GM23248 (cell line): ENCODE measurements around the gene STUM. TPM values are rescaled to one million over a fixed set of nuclear protein-coding genes. Genes with fewer than 3 reads are reported as not detected.
A peak's percentile ranks its signal among the peaks of the same experiment; 100 is the strongest.
"Not testable (repeated sequence)": the region's sequence is repeated elsewhere in the genome, so short reads cannot be mapped to it uniquely, and the experiment has no call there.

ENCODE experiments used
- DNase-seq: peaks from one replicate; pipeline ENCODE4 v3.0.0-alpha.2; 2015
- H2AFZ ChIP-seq: fragments of 200-600 bp; sonication (generic); 2 replicates; pipeline ENCODE4 v1.6.1; 2016; ENCODE audit warnings: antibody characterized with exemption
- H3F3A ChIP-seq: fragments of 200-600 bp; sonication (generic); 2 replicates; pipeline ENCODE4 v1.6.1; 2016; ENCODE audit warnings: mild to moderate bottlenecking, antibody characterized with exemption, mixed run types; ENCODE audit not compliant: insufficient read depth
- H3K27ac ChIP-seq: fragments of 200-600 bp; sonication (generic); 2 replicates; pipeline ENCODE4 v1.5.1; 2016; ENCODE audit warnings: mild to moderate bottlenecking
- H3K27me3 ChIP-seq: fragments of 200-600 bp; sonication (generic); replicated peaks from 2 replicates; pipeline ENCODE4 v1.6.1; 2016; ENCODE audit warnings: mild to moderate bottlenecking; ENCODE audit not compliant: insufficient read depth
- H3K36me3 ChIP-seq: fragments of 200-600 bp; sonication (generic); 2 replicates; pipeline ENCODE4 v1.6.1; 2016; ENCODE audit warnings: low read depth, mild to moderate bottlenecking
- H3K4me1 ChIP-seq: fragments of 200-600 bp; sonication (generic); 2 replicates; pipeline ENCODE4 v1.6.1; 2016; ENCODE audit warnings: mild to moderate bottlenecking; ENCODE audit not compliant: insufficient read depth
- H3K4me2 ChIP-seq: fragments of 200-600 bp; sonication (generic); one replicate; pipeline ENCODE4 v1.6.1; 2016; ENCODE audit warnings: mild to moderate bottlenecking; ENCODE audit not compliant: unreplicated experiment
- H3K4me3 ChIP-seq: fragments of 200-600 bp; sonication (generic); 2 replicates; pipeline ENCODE4 v1.5.1; 2016; ENCODE audit warnings: mild to moderate bottlenecking
- H3K79me2 ChIP-seq: fragments of 200-600 bp; sonication (generic); 2 replicates; pipeline ENCODE4 v1.6.1; 2016; ENCODE audit warnings: mild to moderate bottlenecking; ENCODE audit not compliant: insufficient read depth
- H3K9ac ChIP-seq: fragments of 200-600 bp; sonication (generic); 2 replicates; pipeline ENCODE4 v1.6.1; 2016; ENCODE audit warnings: mild to moderate bottlenecking
- H3K9me2 ChIP-seq: fragments of 200-600 bp; sonication (generic); 2 replicates; pipeline ENCODE4 v1.6.1; 2016; ENCODE audit warnings: mixed run types, mild to moderate bottlenecking, moderate library complexity; ENCODE audit not compliant: insufficient read depth
- H3K9me3 ChIP-seq: fragments of 200-600 bp; sonication (generic); one replicate; pipeline ENCODE4 v1.6.1; 2017; ENCODE audit warnings: low read depth
- H4K20me1 ChIP-seq: fragments of 200-600 bp; sonication (generic); 2 replicates; pipeline ENCODE4 v1.6.0; 2016; ENCODE audit not compliant: insufficient read depth
- EZH2 ChIP-seq: fragments of 200-600 bp; sonication (generic); IDR thresholded peaks from 2 replicates; pipeline ENCODE4 v1.6.1; 2018; ENCODE audit warnings: antibody characterized with exemption, mild to moderate bottlenecking; ENCODE audit not compliant: insufficient read depth, poor library complexity, severe bottlenecking
- EZH2phosphoT487 ChIP-seq: fragments of 200-600 bp; sonication (generic); IDR thresholded peaks from 2 replicates; pipeline ENCODE4 v1.6.1; 2018; ENCODE audit warnings: antibody characterized with exemption, moderate library complexity, mild to moderate bottlenecking, low read depth; ENCODE audit not compliant: insufficient read depth
- WGBS, 2 experiments: methylation state at CpG; one replicate each; pipeline ENCODE4 v1.1.6; 2015 to 2017; ENCODE audit warnings: low lambda C conversion rate in 2 of 2, low coverage in 1 of 2; ENCODE audit errors: missing lambda C conversion rate in 2 of 2; 5-methylcytosine and 5-hydroxymethylcytosine counted together
- in situ Hi-C: fragments of 300-500 bp; cut with MboI; formaldehyde crosslinking; loops from 2 replicates; pipeline ENCODE4 v1.15.0; 2020
- polyA plus RNA-seq: library from polyadenylated mRNA; unstranded; fragments of >200 nt; fragmentation: Nextera tagmentation; extraction: Ambion mirVana; gene quantifications from 2 replicates; pipeline ENCODE4 v1.2.1, GENCODE V29; 2016
- total RNA-seq: library from RNA; depleted of rRNA; stranded (reverse); fragments of >200 nt; shearing (Covaris generic); gene quantifications from 2 replicates; pipeline ENCODE4 v1.2.3, GENCODE V29; 2014; rRNA removed

The STUM gene, protein sequence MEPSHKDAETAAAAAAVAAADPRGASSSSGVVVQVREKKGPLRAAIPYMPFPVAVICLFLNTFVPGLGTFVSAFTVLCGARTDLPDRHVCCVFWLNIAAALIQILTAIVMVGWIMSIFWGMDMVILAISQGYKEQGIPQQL
- total RNA-seq, result under 0.01 TPM in 1 of 2 replicates, not detected in the other
- not detected in 2 replicates for polyA plus RNA-seq

DNA sequence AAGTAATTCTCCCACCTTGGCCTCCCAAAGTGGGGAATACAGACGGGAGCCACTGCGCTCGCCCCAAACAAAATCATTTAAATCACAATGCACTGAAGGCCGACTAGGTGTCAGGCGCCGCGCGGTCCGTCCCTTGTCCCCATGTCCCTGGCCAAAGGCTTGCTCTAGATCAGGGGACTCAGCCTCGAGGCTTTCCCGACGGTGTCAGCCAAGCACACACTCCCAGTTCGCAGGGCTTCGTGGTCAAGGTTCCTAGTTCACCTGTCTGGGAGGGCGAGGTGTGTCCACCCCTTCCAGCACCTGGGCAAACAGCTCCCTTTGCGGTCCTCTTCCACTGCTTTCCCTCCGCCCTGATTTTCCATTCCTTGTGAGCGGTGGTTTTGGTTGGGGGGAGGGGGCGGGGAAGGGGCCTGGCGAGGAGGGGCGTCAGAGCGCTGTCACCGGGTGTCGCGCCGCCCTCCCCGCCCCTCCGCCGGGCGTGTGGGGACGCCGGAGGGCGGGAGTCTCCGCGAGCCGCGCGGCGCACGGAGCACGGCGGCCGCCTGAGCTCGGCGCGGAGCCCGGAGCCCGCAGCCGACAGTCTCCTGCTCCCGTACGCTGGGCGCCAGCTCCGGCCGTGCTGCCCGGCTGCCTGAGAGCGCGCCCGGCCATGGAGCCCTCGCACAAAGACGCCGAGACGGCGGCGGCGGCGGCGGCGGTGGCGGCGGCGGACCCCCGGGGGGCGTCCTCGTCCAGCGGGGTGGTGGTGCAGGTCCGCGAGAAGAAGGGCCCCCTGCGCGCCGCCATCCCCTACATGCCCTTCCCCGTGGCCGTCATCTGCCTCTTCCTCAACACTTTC is at the start of gene STUM:
Gene STUM (plus strand): TSS at position 509 of the 838 bp plus-strand sequence. CDS start 141 bp downstream, at position 650.
- Histone ChIP-seq H3K4me1 (no peaks in the 10 kb centered on the region), H4K20me1 (no peaks in the 10 kb centered on the region), H3K79me2 (no peaks in the 10 kb centered on the region), H3K4me3 (peak within 1 kb of the TSS; percentile 54), H3K27ac (no peak within 1 kb of the TSS), H3F3A (no peaks in the 10 kb centered on the region), H3K9me3 (no peaks in the 10 kb centered on the region), H3K9me2 (no peaks in the 10 kb centered on the region), H3K27me3 (peaks cover 68% of the 10 kb centered on the region), H3K9ac (no peak within 1 kb of the TSS), H3K4me2 (peak within 1 kb of the TSS; percentile 30), H3K36me3 (no peaks in the 10 kb centered on the region), H2AFZ (no peak within 1 kb of the TSS; the same call in 1 of the 2 replicates)
- 4 to 6% methylated on average over 15 to 57 of the region's 82 CpGs for WGBS, 2 experiments
- TF ChIP-seq EZH2phosphoT487 (no peak), EZH2 (peak; percentile 93)
- peak; percentile 72 for DNase-seq
- in situ Hi-C loops, result no loop called here

DNA sequence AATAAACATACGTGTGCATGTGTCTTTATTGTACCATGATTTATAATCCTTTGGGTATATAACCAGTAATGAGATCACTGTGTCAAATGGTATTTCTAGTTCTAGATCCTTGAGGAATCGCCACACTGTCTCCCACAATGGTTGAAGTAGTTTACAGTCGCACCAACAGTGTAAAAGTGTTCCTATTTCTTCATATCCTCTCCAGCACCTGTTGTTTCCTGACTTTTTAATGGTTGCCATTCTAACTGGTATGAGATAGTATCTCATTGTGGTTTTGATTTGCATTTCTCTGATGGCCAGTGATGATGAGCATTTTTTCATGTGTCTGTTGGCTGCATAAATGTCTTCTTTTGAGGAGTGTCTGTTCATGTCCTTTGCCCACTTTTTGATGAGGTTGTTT is 48.9 kb upstream of the STUM start:
- H3K9me2 ChIP-seq, in situ Hi-C loops, H3K79me2 ChIP-seq, DNase-seq, H3K4me1 ChIP-seq, H3K36me3 ChIP-seq, H4K20me1 ChIP-seq, H3K4me3 ChIP-seq, H3K4me2 ChIP-seq, H3K9me3 ChIP-seq, H3F3A ChIP-seq, H3K27ac ChIP-seq, H3K27me3 ChIP-seq, H3K9ac ChIP-seq, H2AFZ ChIP-seq: not testable (repeated sequence)
- 57 to 68% methylated on average over 3 of the region's 3 CpGs for WGBS, 2 experiments

DNA sequence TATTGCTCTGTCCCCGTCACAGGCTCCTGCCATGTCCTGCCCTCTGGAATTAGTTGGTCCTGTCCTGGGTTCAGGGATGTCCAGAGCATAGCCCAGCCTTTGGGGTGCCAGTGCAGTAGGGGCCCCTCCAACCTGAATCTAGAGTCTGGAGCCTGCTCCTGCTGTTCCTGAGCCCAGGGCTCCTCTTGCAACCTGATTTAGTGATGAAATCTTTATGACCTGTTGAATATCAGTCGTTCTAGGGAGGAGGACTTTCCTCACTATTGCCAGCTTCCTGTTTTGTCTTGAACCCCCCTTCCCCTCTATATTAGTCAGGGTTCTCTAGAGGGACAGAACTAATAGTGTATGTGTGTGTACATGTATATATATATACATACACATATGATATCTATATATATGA is 42.5 kb upstream of the STUM start:
- Histone ChIP-seq H3K9ac (no peak overlapping the region), H4K20me1 (no peaks in the 10 kb centered on the region), H3F3A (no peaks in the 10 kb centered on the region), H3K9me3 (no peaks in the 10 kb centered on the region), H3K36me3 (no peaks in the 10 kb centered on the region), H3K27ac (no peak overlapping the region), H2AFZ (no peak overlapping the region), H3K79me2 (no peaks in the 10 kb centered on the region), H3K9me2 (no peaks in the 10 kb centered on the region), H3K4me2 (no peak overlapping the region), H3K4me1 (no peaks in the 10 kb centered on the region), H3K4me3 (no peak overlapping the region), H3K27me3 (peaks cover 25% of the 10 kb centered on the region; the same call in 1 of the 2 replicates)
- DNase-seq, result no peak
- TF ChIP-seq EZH2, result no peak
- no peak for TF ChIP-seq EZH2phosphoT487
- in situ Hi-C loops, result no loop called here
- 32 to 42% methylated on average over 2 of the region's 2 CpGs for WGBS, 2 experiments

DNA sequence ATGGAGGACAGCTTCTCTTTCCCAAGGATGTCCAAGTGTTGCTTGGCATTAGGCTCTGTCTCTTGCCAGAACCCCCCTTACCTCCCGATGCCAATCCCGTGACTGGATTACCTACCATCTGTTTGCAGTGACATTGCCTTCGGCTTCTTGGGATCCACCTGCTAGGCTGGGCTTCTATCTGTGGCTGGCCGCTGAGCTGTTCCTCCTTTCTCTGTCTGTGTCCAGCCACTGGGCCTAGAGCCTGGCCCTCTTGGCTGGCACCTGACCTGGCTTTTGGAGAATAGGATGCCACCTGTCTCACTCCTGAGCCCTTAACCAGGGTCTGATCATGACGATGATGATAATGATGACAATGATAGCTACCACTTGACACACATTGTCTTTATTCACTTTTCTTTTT is 41.6 kb upstream of the STUM start:
- Histone ChIP-seq H3K4me2 (no peak overlapping the region), H3K36me3 (no peaks in the 10 kb centered on the region), H3K9me2 (no peaks in the 10 kb centered on the region), H2AFZ (no peak overlapping the region), H3K27ac (no peak overlapping the region), H3K4me1 (no peaks in the 10 kb centered on the region), H3K9me3 (no peaks in the 10 kb centered on the region), H3K27me3 (peaks cover 26% of the 10 kb centered on the region; the same call in 1 of the 2 replicates), H3K79me2 (no peaks in the 10 kb centered on the region), H3F3A (no peaks in the 10 kb centered on the region), H3K9ac (no peak overlapping the region), H3K4me3 (no peak overlapping the region), H4K20me1 (no peaks in the 10 kb centered on the region)
- WGBS, 2 experiments, result 73 to 74% methylated on average over 5 of the region's 5 CpGs
- in situ Hi-C loops, result no loop called here
- TF ChIP-seq EZH2phosphoT487, result no peak
- no peak for TF ChIP-seq EZH2
- no peak for DNase-seq
